ENCODE measurements around the gene HHEX. TPM values are rescaled to one million over a fixed set of nuclear protein-coding genes. Genes with fewer than 3 reads are reported as not detected.

Gene HHEX
- total and polyA plus RNA-seq, 2 of the 4 experiments (the other 2 are of a cell fraction) = 2.3 to 7.7 TPM

DNA sequence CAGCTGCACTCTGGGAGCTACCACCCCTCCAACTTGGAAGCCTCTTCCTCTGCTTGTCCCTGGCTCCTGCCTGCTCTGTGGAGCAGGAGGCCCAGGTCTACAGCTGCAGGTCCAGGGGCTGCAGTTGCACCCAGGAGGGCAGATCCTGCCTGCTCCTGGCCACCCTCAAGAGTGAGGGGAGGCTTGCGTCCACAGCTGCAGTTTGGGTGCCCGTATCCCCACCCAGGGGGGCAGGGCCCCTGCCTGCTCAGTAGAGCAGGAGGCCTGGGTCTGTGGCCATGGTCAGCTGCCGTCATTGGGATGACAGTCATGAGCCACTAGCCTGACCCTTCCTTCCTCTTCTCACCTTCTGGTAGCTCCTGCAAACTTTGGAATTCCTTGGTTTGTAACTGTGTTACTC lies 25.1 kb downstream of the HHEX start:
- Histone ChIP-seq H3K27ac (ENCODE audit: insufficient read depth, low read length) (no peak overlapping the region), H4K8ac (ENCODE audit: low read depth in 2 of 2, low read length in 2 of 2) (no peak overlapping the region), H3K14ac (replicated peaks; ENCODE audit: low read depth, low read length) (no peak overlapping the region), H2AK9ac (replicated peaks; ENCODE audit: low read depth, low read length, poor library complexity) (no peak overlapping the region), H3K36me3 (ENCODE audit: control insufficient read depth, insufficient read depth, low read length) (no peaks in the 10 kb centered on the region), H2AK5ac (ENCODE audit: low read depth, low read length) (no peak overlapping the region), H3K4me1 (ENCODE audit: control insufficient read depth, insufficient read depth, low read length) (peaks cover 2% of the 10 kb centered on the region; the same call in 1 of the 2 replicates), H3K9ac (ENCODE audit: low read depth, low read length) (no peak overlapping the region), H2BK20ac (ENCODE audit: low read depth, low read length) (no peak overlapping the region), H3K56ac (ENCODE audit: extremely low read depth, insufficient read depth, low read length) (no peak overlapping the region), H3K9me3 (ENCODE audit: control insufficient read depth, insufficient read depth, low read length) (peaks cover 5% of the 10 kb centered on the region), H2BK5ac (ENCODE audit: low read depth, low read length, poor library complexity, severe bottlenecking) (no peak overlapping the region), H4K5ac (ENCODE audit: low read depth, low read length) (no peak overlapping the region), H3K27me3 (ENCODE audit: control insufficient read depth, insufficient read depth, low read length) (no peaks in the 10 kb centered on the region), H3K9me1 (ENCODE audit: insufficient read depth, low read length) (no peaks in the 10 kb centered on the region; the same call in 1 of the 2 replicates), H3K23ac (ENCODE audit: low read depth, low read length) (no peak overlapping the region), H4K91ac (ENCODE audit: insufficient read depth, low read depth, low read length) (no peak overlapping the region), H3K4me2 (ENCODE audit: low read depth, low read length) (no peak overlapping the region), H3K4me3 (ENCODE audit: insufficient read depth, low read depth, low read length) (no peak overlapping the region), H3K18ac (ENCODE audit: low read depth, low read length) (no peak overlapping the region), H2AFZ (replicated peaks; ENCODE audit: low read length, poor library complexity) (no peak overlapping the region), H2BK120ac (ENCODE audit: low read depth, low read length) (no peak overlapping the region), H3K79me1 (ENCODE audit: low read depth in 1 of 2, low read length in 2 of 2) (no peaks in the 10 kb centered on the region), H3K4ac (ENCODE audit: low read depth, low read length) (no peak overlapping the region), H4K20me1 (ENCODE audit: insufficient read depth, low read length) (no peaks in the 10 kb centered on the region), H2BK15ac (ENCODE audit: low read depth, low read length) (no peak overlapping the region)
- DNase-seq (no peak), ATAC-seq (ENCODE audit: low read depth) (no peak)
- in situ Hi-C loops (cut with MboI; ENCODE audit: low sequenced_read_pairs) = no loop called here
- BruUV-seq (replicated peaks) = no TSS peak
- 100% methylated on average over 1 of the region's 3 CpGs; no CpG with 5 or more reads in 1 of the 2 experiments for WGBS, 2 experiments (ENCODE audit: extremely low coverage in 2 of 2, insufficient read length in 1 of 2)
- TF ChIP-seq MXI1 (IDR thresholded peaks at IDR 0.05; ENCODE audit: borderline replicate concordance, low read depth, low read length) = no peak
- TF ChIP-seq BHLHE40 (IDR thresholded peaks at IDR 0.05; ENCODE audit: low read depth, low read length) = no peak
- TF ChIP-seq RAD21 (IDR thresholded peaks at IDR 0.05; ENCODE audit: low read length) = no peak
- TF ChIP-seq, protein P1, sequence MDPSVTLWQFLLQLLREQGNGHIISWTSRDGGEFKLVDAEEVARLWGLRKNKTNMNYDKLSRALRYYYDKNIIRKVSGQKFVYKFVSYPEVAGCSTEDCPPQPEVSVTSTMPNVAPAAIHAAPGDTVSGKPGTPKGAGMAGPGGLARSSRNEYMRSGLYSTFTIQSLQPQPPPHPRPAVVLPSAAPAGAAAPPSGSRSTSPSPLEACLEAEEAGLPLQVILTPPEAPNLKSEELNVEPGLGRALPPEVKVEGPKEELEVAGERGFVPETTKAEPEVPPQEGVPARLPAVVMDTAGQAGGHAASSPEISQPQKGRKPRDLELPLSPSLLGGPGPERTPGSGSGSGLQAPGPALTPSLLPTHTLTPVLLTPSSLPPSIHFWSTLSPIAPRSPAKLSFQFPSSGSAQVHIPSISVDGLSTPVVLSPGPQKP (IDR thresholded peaks at IDR 0.05; ENCODE audit: borderline replicate concordance, low read depth, low read length) = no peak
- TF ChIP-seq NFE2L2 (IDR thresholded peaks at IDR 0.05; ENCODE audit: low read depth, low read length) = no peak
- ChIA-PET CTCF (no interaction called here), POLR2A (ENCODE audit: unreplicated experiment) (no interaction called here)
- dilution Hi-C loops (cut with HindIII; ENCODE audit: low sequenced_read_pairs, unreplicated experiment) = no loop called here
- intact Hi-C loops (cut with micrococcal nuclease) = no loop called here
